H1 (cell line): ENCODE data around the gene ATP1A1. TPM values are rescaled to one million over a fixed set of nuclear protein-coding genes. Genes with fewer than 3 reads are reported as not detected.
A peak's percentile ranks its signal among the peaks of the same experiment; 100 is the strongest.

Experiments
- BRCA1 ChIP-seq: IDR thresholded peaks from 2 replicates; pipeline ENCODE4 v1.6.1; 2012; ENCODE audit warnings: low read depth, low read length, improper control_type of control experiment
- CHD2 ChIP-seq: IDR thresholded peaks from 2 replicates; pipeline ENCODE4 v1.6.1; 2012; ENCODE audit warnings: low read length, improper control_type of control experiment
- CREB1 ChIP-seq: IDR thresholded peaks from 2 replicates; pipeline ENCODE4 v1.6.1; 2012; ENCODE audit warnings: inconsistent platforms
- EP300 ChIP-seq, 2 experiments: IDR thresholded peaks; 1 replicate in 1 of 2; 2 replicates in 1 of 2; pipeline ENCODE4 v1.6.1; 2011 to 2012; ENCODE audit warnings: low read depth in 2 of 2, low read length in 2 of 2, mild to moderate bottlenecking in 2 of 2, borderline replicate concordance in 1 of 2, inconsistent platforms in 1 of 2, moderate library complexity in 1 of 2
- HDAC2 ChIP-seq, 2 experiments: fragments of 300-600 bp in 1 of 2; sonication (generic) in 1 of 2; IDR thresholded peaks; 2 replicates each; pipeline ENCODE4 v1.6.1; 2011 to 2012; ENCODE audit warnings: low read depth in 2 of 2, low read length in 2 of 2, mild to moderate bottlenecking in 2 of 2, moderate library complexity in 2 of 2, borderline replicate concordance in 1 of 2, inconsistent platforms in 1 of 2
- KDM1A ChIP-seq: fragments of 200-600, 300-600 bp; sonication (generic); IDR thresholded peaks from 2 replicates; pipeline ENCODE4 v1.7.1; 2016; ENCODE audit warnings: mild to moderate bottlenecking, low read length, borderline replicate concordance
- POLR2A ChIP-seq, 2 experiments: IDR thresholded peaks; 1 replicate in 1 of 2; 2 replicates in 1 of 2; pipeline ENCODE4 v1.6.1; 2011; ENCODE audit warnings: low read depth in 2 of 2, low read length in 2 of 2, mild to moderate bottlenecking in 2 of 2; ENCODE audit errors: control extremely low read depth in 1 of 2
- POLR2AphosphoS5 ChIP-seq: IDR thresholded peaks from 2 replicates; pipeline ENCODE4 v1.6.1; 2011; ENCODE audit warnings: low read depth, low read length
- RNF2 ChIP-seq: fragments of 200-900, 300-1000 bp; sonication (generic); IDR thresholded peaks from 2 replicates; pipeline ENCODE4 v1.7.1; 2016; ENCODE audit warnings: borderline replicate concordance, low read depth, mild to moderate bottlenecking, antibody characterized with exemption, low read length; ENCODE audit not compliant: poor library complexity, severe bottlenecking; ENCODE audit errors: missing control alignments
- RXRA ChIP-seq: IDR thresholded peaks from 2 replicates; pipeline ENCODE4 v1.6.1; 2011; ENCODE audit warnings: low read depth, mild to moderate bottlenecking, low read length, moderate library complexity; ENCODE audit not compliant: insufficient read depth
- SAP30 ChIP-seq: fragments of 300-600 bp; sonication (generic); IDR thresholded peaks from 2 replicates; pipeline ENCODE4 v1.7.1; 2012; ENCODE audit warnings: low read length, moderate library complexity, mild to moderate bottlenecking, inconsistent platforms; ENCODE audit not compliant: insufficient read depth, insufficient replicate concordance
- SP1 ChIP-seq: IDR thresholded peaks from 2 replicates; pipeline ENCODE4 v1.6.1; 2011; ENCODE audit warnings: low read depth, low read length
- SP4 ChIP-seq: IDR thresholded peaks from 2 replicates; pipeline ENCODE4 v1.6.1; 2012; ENCODE audit warnings: low read length, inconsistent platforms
- TCF12 ChIP-seq: IDR thresholded peaks from 2 replicates; pipeline ENCODE4 v1.6.1; 2011; ENCODE audit warnings: low read depth, mild to moderate bottlenecking, low read length
- TEAD4 ChIP-seq: IDR thresholded peaks from 2 replicates; pipeline ENCODE4 v1.6.1; 2012; ENCODE audit warnings: low read depth, low read length, inconsistent platforms, mixed read lengths
- ZNF274 ChIP-seq: IDR thresholded peaks from 2 replicates; pipeline ENCODE4 v1.7.0; 2012; ENCODE audit warnings: low read length, borderline replicate concordance; ENCODE audit errors: extremely low read depth
- polyA plus RNA-seq, 7 experiments: library from polyadenylated mRNA; depleted of rRNA in 3 of 7; stranded (reverse) in 5 of 7; unstranded in 2 of 7; fragments of >200 nt in 5 of 7; fragments of 200-250 nt in 2 of 7; gene quantifications; 1 replicate in 5 of 7; 2 replicates in 1 of 7; 4 replicates in 1 of 7; pipeline versions ENCODE4 v1.2.1 to v1.2.3, GENCODE V29; 2011 to 2013; ENCODE audit warnings: missing spikeins in 2 of 7, mixed read lengths in 2 of 7
- total RNA-seq: library from RNA; stranded (reverse); fragmentation: NEBNext Ultra II Directional; extraction: Animal tissue kit (Norgen Biotek cat#: 25700); gene quantifications from 2 replicates; pipeline ENCODE4 v1.2.1, GENCODE V29; 2021
- TF ChIP-seq, protein P1 (sequence below): IDR thresholded peaks from 2 replicates; pipeline ENCODE4 v1.6.1; 2012; ENCODE audit warnings: inconsistent platforms

ATP1A1 gene
- total and polyA plus RNA-seq, 2 of the 8 experiments (the other 6 are each of a cell fraction or from before 2014, with no cell fraction given): 222 to 325 TPM

DNA sequence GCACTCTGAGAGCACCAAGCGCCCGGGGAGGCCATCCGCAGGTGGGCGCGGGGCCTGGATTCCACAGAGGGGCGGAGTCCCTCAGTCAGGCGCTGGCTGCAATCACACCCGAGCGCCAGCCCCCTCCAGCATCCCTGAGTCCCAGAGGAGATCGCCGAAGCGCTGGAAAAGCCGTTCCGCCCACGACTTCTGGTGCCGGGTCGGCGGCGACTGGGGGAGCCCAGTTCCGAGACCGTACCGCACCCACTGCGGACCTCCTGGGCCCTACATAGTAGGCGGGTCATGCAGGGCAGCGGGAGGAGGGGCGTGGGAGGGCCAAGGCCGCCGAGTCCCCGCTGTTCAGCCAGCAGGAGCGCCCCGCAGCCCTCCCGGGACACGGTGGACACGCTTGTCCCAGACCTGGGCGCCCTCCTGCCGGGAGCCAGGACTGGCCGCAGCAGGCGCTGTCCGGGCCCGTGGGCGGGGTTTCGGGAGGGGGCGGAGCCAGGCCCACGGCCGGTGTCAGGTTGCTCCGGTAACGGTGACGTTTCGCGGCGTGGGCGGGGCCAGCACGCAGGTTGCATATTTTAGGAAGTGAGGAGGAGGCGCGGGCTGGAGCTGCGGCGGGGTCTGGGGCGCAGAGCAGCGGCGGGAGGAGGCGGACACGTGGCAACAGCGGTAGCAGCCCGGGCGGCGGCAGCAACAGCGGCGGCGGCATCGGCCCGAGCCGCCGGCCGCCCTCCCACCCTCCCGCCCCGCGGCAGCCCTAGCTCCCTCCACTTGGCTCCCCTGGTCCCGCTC lies at the start of gene ATP1A1 (continued):
- TF ChIP-seq TCF12: no peak
- TF ChIP-seq CHD2: no peak
- no peak for TF ChIP-seq SP4
- TF ChIP-seq, protein P1, sequence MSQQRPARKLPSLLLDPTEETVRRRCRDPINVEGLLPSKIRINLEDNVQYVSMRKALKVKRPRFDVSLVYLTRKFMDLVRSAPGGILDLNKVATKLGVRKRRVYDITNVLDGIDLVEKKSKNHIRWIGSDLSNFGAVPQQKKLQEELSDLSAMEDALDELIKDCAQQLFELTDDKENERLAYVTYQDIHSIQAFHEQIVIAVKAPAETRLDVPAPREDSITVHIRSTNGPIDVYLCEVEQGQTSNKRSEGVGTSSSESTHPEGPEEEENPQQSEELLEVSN: peak; percentile 70
- TF ChIP-seq RNF2: no peak
- no peak for TF ChIP-seq TEAD4
- no peak for TF ChIP-seq SAP30
- TF ChIP-seq RXRA: no peak
- peak; percentile 96 for TF ChIP-seq POLR2AphosphoS5
- peak; percentile 86 for TF ChIP-seq CREB1
- TF ChIP-seq POLR2A (IDR thresholded peaks at IDR 0.05; ENCODE audit: control extremely low read depth in 1 of 2, low read depth in 2 of 2, low read length in 2 of 2): peak; percentile 95 to 96
- TF ChIP-seq SP1: peak; percentile 63; the same call in 1 of the 2 replicates
- TF ChIP-seq ZNF274: no peak
- TF ChIP-seq KDM1A: no peak
- peak; percentile 7 to 98; a peak in 1 of 3 replicates for TF ChIP-seq EP300 (IDR thresholded peaks at IDR 0.05; ENCODE audit: borderline replicate concordance in 1 of 2, low read depth in 2 of 2, low read length in 2 of 2)
- TF ChIP-seq BRCA1: no peak
- 0 out of 4 replicates have a peak, but pooled peaks of 1 of the 2 experiments have one; percentile 31 for TF ChIP-seq HDAC2 (IDR thresholded peaks at IDR 0.05; ENCODE audit: borderline replicate concordance in 1 of 2, low read depth in 2 of 2, low read length in 2 of 2)
